Measurements from ENCODE around the gene APOBEC2.
A peak's percentile ranks its signal among the peaks of the same experiment; 100 is the strongest.

The APOBEC2 gene

DNA sequence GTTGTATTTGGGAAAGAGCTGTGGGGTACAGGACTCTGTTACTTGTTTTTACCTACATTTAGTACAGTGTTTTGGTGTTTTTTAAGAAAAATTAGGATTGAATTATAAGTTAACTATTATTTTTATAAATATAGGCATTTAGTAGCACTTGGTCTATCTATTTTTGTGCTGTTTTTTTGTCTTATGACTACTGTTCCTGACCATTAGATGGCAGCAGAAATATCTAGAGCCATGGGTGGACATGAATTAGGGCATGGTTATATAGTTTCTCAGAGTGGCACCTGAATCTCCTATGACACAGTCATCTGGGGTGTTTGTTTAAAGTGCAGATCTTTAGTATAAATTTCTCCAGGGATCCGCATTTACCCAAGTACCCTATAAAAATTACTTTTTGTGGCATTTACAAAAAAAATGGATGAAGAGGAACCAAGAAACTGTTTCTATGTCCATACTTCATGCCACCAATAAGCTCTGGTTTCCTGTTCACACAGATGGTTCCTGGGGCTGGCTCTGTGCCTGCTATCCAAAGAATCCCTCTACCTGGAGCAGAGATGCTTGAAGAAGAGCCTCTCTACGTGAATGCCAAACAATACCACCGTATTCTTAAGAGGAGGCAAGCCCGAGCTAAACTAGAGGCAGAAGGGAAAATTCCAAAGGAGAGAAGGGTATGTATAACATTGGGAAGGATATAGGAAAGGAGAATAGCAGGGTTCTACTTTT is 39.6 kb downstream of the APOBEC2 start:
- TF ChIP-seq CTCF (IDR thresholded peaks at IDR 0.05; ENCODE audit: insufficient read depth, low read length, missing control alignments), result peak; percentile 43
- H3K4me3 ChIP-seq (ENCODE audit: low read depth, low read length), result no peak overlapping the region
- POLR2A ChIA-PET, result no interaction called here
- CTCF ChIA-PET, result interaction anchor here (0.8 to 7.3 kb wide), 15 partner anchors 9 to 227 kb away, joined by 3 to 63 read pairs (median 4); no protein-coding TSS in a partner anchor
- DNase-seq (ENCODE audit: low read depth, low spot score), result no peak

GRCh38 chr6:41093729-41094128 is 40.7 kb downstream of the APOBEC2 start:
- TF ChIP-seq CTCF (IDR thresholded peaks at IDR 0.05; ENCODE audit: insufficient read depth, low read length, missing control alignments), result no peak
- DNase-seq (ENCODE audit: low read depth, low spot score), result no peak
- POLR2A ChIA-PET, result no interaction called here
- CTCF ChIA-PET, result interaction anchor here (0.8 to 7.3 kb wide), 5 partner anchors 10 to 225 kb away, joined by 3 to 63 read pairs (median 4); no protein-coding TSS in a partner anchor
- no peak overlapping the region for H3K4me3 ChIP-seq (ENCODE audit: low read depth, low read length)

GRCh38 chr6:41097467-41098090 is 44.6 kb downstream of the APOBEC2 start:
- H3K4me3 ChIP-seq (ENCODE audit: low read depth, low read length), result no peak overlapping the region
- TF ChIP-seq CTCF (IDR thresholded peaks at IDR 0.05; ENCODE audit: insufficient read depth, low read length, missing control alignments), result no peak
- peak; percentile 58 for DNase-seq (ENCODE audit: low read depth, low spot score)
- ChIA-PET POLR2A (no interaction called here), CTCF (interaction anchor here (0.7 to 2.2 kb wide), 2 partner anchors 84 to 230 kb away, joined by 3 to 7 read pairs; no protein-coding TSS in a partner anchor)

- no peak for TF ChIP-seq CTCF (IDR thresholded peaks at IDR 0.05; ENCODE audit: insufficient read depth, low read length, missing control alignments)
- no peak overlapping the region for H3K4me3 ChIP-seq (ENCODE audit: low read depth, low read length)
- POLR2A ChIA-PET, result no interaction called here
- CTCF ChIA-PET, result interaction anchor here (0.7 to 2.2 kb wide), 4 partner anchors 12 to 229 kb away, joined by 3 to 7 read pairs (median 3); no protein-coding TSS in a partner anchor
- DNase-seq (ENCODE audit: low read depth, low spot score), result no peak
Observed at GRCh38 chr6:41098366-41098765, 45.4 kb downstream of the APOBEC2 start.

DNA sequence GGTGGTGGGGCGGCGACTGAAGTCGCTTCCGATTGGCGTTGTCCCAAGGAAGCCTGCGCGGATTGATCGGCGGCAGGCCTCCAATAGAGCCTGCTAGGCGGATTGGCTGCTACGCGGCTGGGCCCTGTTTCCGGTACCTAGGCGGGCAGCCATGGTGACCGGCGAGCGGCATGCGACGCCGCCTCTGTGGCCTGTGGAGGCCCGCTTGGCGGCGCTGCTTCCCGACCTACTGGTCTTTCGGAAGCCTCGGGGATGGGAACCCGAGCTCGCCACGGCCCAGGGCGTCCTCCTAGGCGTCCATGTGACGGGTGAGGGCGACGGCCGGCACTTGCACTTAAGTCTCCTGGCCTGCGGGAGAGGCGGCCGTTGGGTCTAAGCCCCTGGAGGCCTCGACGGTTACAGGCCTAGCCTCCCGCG is 47.9 kb downstream of the APOBEC2 start:
- no peak for TF ChIP-seq CTCF (IDR thresholded peaks at IDR 0.05; ENCODE audit: insufficient read depth, low read length, missing control alignments)
- CTCF ChIA-PET, result interaction anchor here (1.3 to 4.0 kb wide), 2 partner anchors 9 to 81 kb away, joined by 4 to 24 read pairs; no protein-coding TSS in a partner anchor
- no peak for DNase-seq (ENCODE audit: low read depth, low spot score)
- H3K4me3 ChIP-seq (ENCODE audit: low read depth, low read length), result no peak overlapping the region
- POLR2A ChIA-PET, result no interaction called here

DNA sequence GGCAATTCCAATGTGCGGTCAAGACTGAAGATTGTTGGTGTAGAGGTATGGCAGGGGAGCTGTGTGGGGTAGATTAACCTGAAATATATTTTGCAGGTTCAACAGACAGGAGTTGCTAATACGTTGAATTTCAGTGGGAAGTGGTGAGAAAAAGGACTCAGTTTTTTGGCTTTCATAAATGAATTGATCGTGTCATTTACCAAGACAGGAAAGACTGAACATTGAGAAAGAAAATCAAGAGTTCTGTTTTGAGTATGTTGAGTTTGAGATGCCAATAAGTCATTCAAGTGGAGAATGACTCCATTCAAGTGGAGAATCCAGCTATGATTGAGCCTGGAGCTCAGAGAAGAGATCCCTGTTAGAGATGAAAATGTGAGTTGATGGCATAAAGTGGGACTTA is 50.8 kb downstream of the APOBEC2 start:
- no peak for DNase-seq (ENCODE audit: low read depth, low spot score)
- H3K4me3 ChIP-seq (ENCODE audit: low read depth, low read length), result no peak overlapping the region
- no peak for TF ChIP-seq CTCF (IDR thresholded peaks at IDR 0.05; ENCODE audit: insufficient read depth, low read length, missing control alignments)
- ChIA-PET POLR2A (no interaction called here), CTCF (interaction anchor here (0.7 to 4.0 kb wide), 2 partner anchors 10 to 12 kb away, joined by 3 to 24 read pairs; no protein-coding TSS in a partner anchor)
